ENCODE data around the gene ECT2.

DNA sequence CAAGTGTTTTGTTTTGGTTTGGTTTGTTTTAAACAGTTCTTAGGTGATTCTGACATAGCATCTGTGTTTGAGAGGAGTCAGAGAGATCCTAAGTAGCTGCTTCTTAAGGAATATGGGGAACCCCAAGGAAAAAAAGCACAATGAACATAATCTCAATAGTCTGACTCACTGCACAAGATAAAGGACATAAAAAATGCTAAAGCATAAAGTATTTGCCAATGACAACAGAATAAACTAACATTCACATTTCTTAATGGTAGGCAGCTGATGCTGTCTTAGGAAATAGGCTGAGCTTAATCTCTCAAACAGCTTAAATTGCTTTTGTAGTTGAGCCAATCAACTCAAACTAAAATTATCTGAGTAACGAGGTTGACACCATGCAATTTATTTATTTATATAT is 42.6 kb upstream of the ECT2 start:
- TF ChIP-seq, protein P1, sequence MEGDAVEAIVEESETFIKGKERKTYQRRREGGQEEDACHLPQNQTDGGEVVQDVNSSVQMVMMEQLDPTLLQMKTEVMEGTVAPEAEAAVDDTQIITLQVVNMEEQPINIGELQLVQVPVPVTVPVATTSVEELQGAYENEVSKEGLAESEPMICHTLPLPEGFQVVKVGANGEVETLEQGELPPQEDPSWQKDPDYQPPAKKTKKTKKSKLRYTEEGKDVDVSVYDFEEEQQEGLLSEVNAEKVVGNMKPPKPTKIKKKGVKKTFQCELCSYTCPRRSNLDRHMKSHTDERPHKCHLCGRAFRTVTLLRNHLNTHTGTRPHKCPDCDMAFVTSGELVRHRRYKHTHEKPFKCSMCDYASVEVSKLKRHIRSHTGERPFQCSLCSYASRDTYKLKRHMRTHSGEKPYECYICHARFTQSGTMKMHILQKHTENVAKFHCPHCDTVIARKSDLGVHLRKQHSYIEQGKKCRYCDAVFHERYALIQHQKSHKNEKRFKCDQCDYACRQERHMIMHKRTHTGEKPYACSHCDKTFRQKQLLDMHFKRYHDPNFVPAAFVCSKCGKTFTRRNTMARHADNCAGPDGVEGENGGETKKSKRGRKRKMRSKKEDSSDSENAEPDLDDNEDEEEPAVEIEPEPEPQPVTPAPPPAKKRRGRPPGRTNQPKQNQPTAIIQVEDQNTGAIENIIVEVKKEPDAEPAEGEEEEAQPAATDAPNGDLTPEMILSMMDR (IDR thresholded peaks at IDR 0.05), result no peak
- no peak for TF ChIP-seq POLR2AphosphoS5 (IDR thresholded peaks at IDR 0.05)
- TF ChIP-seq POLR2A (IDR thresholded peaks at IDR 0.05), result no peak
